ENCODE data around the gene AUTS2. TPM values are rescaled to one million over a fixed set of nuclear protein-coding genes. Genes with fewer than 3 reads are reported as not detected.

AUTS2 gene
- total RNA-seq, 1 donor from 2014 or later, result 0.20 TPM

GRCh38 chr7:70400829-70401380, 802.6 kb downstream of the AUTS2 start:
- no peak for DNase-seq (ENCODE audit: low read depth, low spot score)

- DNase-seq (ENCODE audit: low read depth, low spot score), result no peak
Measured at GRCh38 chr7:70402069-70402468, 803.8 kb downstream of the AUTS2 start.

- DNase-seq (ENCODE audit: low read depth, low spot score), result no peak
Measured at GRCh38 chr7:70405241-70405640, 807.0 kb downstream of the AUTS2 start.

GRCh38 chr7:70406186-70406949, 808.1 kb downstream of the AUTS2 start:
- DNase-seq (ENCODE audit: low read depth, low spot score), result no peak

- no peak for DNase-seq (ENCODE audit: low read depth, low spot score)
Measured at GRCh38 chr7:70406950-70407209, 808.6 kb downstream of the AUTS2 start.

- DNase-seq (ENCODE audit: low read depth, low spot score), result no peak
Measured at GRCh38 chr7:70408477-70408876, 810.2 kb downstream of the AUTS2 start.

- no peak for DNase-seq (ENCODE audit: low read depth, low spot score)
Measured at GRCh38 chr7:70408891-70409290, 810.6 kb downstream of the AUTS2 start.

GRCh38 chr7:70410134-70410750, 812.0 kb downstream of the AUTS2 start:
- DNase-seq (ENCODE audit: low read depth, low spot score), result no peak

- no peak for DNase-seq (ENCODE audit: low read depth, low spot score)
Measured at GRCh38 chr7:70414368-70414767, 816.1 kb downstream of the AUTS2 start.

- DNase-seq (ENCODE audit: low read depth, low spot score), result no peak
Measured at GRCh38 chr7:70415179-70415972, 817.1 kb downstream of the AUTS2 start.

GRCh38 chr7:70416347-70416985, 818.2 kb downstream of the AUTS2 start:
- DNase-seq (ENCODE audit: low read depth, low spot score), result no peak

GRCh38 chr7:70416986-70417655, 818.8 kb downstream of the AUTS2 start:
- DNase-seq (ENCODE audit: low read depth, low spot score), result no peak

- DNase-seq (ENCODE audit: low read depth, low spot score), result no peak
Measured at GRCh38 chr7:70419526-70420380, 821.5 kb downstream of the AUTS2 start.

- no peak for DNase-seq (ENCODE audit: low read depth, low spot score)
Measured at GRCh38 chr7:70420381-70420662, 822.0 kb downstream of the AUTS2 start.

- DNase-seq (ENCODE audit: low read depth, low spot score), result no peak
Measured at GRCh38 chr7:70421319-70421718, 823.0 kb downstream of the AUTS2 start.

- DNase-seq (ENCODE audit: low read depth, low spot score), result no peak
Measured at GRCh38 chr7:70426249-70426880, 828.1 kb downstream of the AUTS2 start.

- no peak for DNase-seq (ENCODE audit: low read depth, low spot score)
Measured at GRCh38 chr7:70432567-70433001, 834.3 kb downstream of the AUTS2 start.

- DNase-seq (ENCODE audit: low read depth, low spot score), result no peak
Measured at GRCh38 chr7:70434376-70434775, 836.1 kb downstream of the AUTS2 start.

GRCh38 chr7:70434821-70435220, 836.5 kb downstream of the AUTS2 start:
- DNase-seq (ENCODE audit: low read depth, low spot score), result no peak

GRCh38 chr7:70435634-70436033, 837.4 kb downstream of the AUTS2 start:
- DNase-seq (ENCODE audit: low read depth, low spot score), result no peak

All from pulmonary artery endothelial cell (primary cell).